HEK293 (cell line): Measurements from ENCODE around the gene FTO.

ENCODE experiments used
- MYNN ChIP-seq: fragments of 450-650 bp; formaldehyde crosslinking; IDR thresholded peaks from 2 replicates; pipeline ENCODE4 v1.5.1; 2016; ENCODE audit warnings: missing biosample characterization, missing genetic modification characterization, borderline replicate concordance
- ZFP37 ChIP-seq: fragments of 450-650 bp; formaldehyde crosslinking; IDR thresholded peaks from 2 replicates; pipeline ENCODE4 v1.5.1; 2016; ENCODE audit warnings: missing biosample characterization, missing genetic modification characterization
- ZNF10 ChIP-seq: fragments of 450-650 bp; formaldehyde crosslinking; IDR thresholded peaks from 2 replicates; pipeline ENCODE4 v1.5.1; 2017; ENCODE audit warnings: missing biosample characterization, missing genetic modification characterization
- ZNF274 ChIP-seq, 2 experiments: fragments of 200-500 bp in 1 of 2; fragments of 450-650 bp in 1 of 2; sonication (Bioruptor generic) in 1 of 2; formaldehyde crosslinking in 1 of 2; IDR thresholded peaks; 2 replicates each; pipeline versions ENCODE4 v1.5.1 to v1.6.1; 2014 to 2016; ENCODE audit warnings: borderline replicate concordance in 1 of 2, inconsistent platforms in 1 of 2, low read length in 1 of 2, missing biosample characterization in 1 of 2, missing genetic modification characterization in 1 of 2
- ZNF423 ChIP-seq: fragments of 450-650 bp; formaldehyde crosslinking; IDR thresholded peaks from 2 replicates; pipeline ENCODE4 v1.5.1; 2016; ENCODE audit warnings: missing biosample characterization, missing genetic modification characterization
- ZNF560 ChIP-seq: fragments of 450-650 bp; formaldehyde crosslinking; IDR thresholded peaks from 2 replicates; pipeline ENCODE4 v1.5.1; 2017; ENCODE audit warnings: missing biosample characterization, missing genetic modification characterization, borderline replicate concordance
- ZNF623 ChIP-seq: fragments of 450-650 bp; formaldehyde crosslinking; IDR thresholded peaks from 2 replicates; pipeline ENCODE4 v1.5.1; 2016; ENCODE audit warnings: missing biosample characterization, missing genetic modification characterization
- ZNF701 ChIP-seq: fragments of 450-650 bp; formaldehyde crosslinking; IDR thresholded peaks from 2 replicates; pipeline ENCODE4 v1.5.1; 2016; ENCODE audit warnings: missing biosample characterization, missing genetic modification characterization
- ZSCAN30 ChIP-seq: fragments of 450-650 bp; IDR thresholded peaks from 2 replicates; pipeline ENCODE4 v1.5.1; 2018; ENCODE audit warnings: missing biosample characterization, mild to moderate bottlenecking, missing genetic modification characterization, moderate library complexity
- TF ChIP-seq, protein P1 (sequence below): fragments of 450-650 bp; formaldehyde crosslinking; IDR thresholded peaks from 2 replicates; pipeline ENCODE4 v1.5.1; 2016; ENCODE audit warnings: missing biosample characterization, missing genetic modification characterization, low read depth
- TF ChIP-seq, protein P2 (sequence below): fragments of 450-650 bp; formaldehyde crosslinking; IDR thresholded peaks from 2 replicates; pipeline ENCODE4 v1.5.1; 2016; ENCODE audit warnings: missing biosample characterization, missing genetic modification characterization

DNA sequence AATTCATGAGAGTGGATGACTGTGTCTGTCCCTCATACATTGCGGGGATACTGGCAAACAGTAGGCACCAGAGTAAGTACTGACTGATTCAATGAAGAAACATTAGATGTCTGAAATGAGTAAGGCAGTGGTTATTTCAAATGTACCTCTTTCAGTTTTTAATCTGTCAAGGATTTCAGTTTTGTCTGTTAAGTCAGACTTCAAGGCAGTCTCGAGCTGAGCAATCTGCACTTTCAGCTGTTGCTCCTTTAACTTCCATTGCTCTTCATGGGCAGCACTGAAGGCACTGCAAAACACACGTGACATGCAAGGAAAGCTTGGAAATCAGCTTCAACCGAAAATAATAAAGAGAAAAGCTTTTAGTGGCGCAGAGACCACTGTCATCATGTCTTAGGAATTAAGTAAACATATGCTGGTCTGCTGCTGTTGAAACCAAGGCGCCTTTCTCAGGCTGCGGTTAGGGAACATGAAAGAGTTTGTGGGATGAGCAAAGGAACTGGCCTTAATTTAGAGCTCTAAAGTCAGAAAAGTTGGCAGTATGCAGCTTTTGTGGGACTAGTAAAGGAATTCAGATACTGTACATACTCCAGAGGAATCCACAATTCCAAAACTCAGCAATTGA is 39.1 kb upstream of the FTO start:
- TF ChIP-seq MYNN (tag by site-specific recombination) (no peak), ZNF560 (no peak), ZFP37 (no peak), ZNF623 (no peak), ZNF274 (IDR thresholded peaks at IDR 0.05; ENCODE audit: low read length) (no peak), ZNF274 (tag by site-specific recombination; IDR thresholded peaks at IDR 0.05; ENCODE audit: borderline replicate concordance) (no peak), ZNF701 (no peak), ZNF423 (tag by site-specific recombination) (no peak), ZNF10 (tag by site-specific recombination) (no peak), ZSCAN30 (tag by site-specific recombination) (no peak)
- TF ChIP-seq, protein P1, sequence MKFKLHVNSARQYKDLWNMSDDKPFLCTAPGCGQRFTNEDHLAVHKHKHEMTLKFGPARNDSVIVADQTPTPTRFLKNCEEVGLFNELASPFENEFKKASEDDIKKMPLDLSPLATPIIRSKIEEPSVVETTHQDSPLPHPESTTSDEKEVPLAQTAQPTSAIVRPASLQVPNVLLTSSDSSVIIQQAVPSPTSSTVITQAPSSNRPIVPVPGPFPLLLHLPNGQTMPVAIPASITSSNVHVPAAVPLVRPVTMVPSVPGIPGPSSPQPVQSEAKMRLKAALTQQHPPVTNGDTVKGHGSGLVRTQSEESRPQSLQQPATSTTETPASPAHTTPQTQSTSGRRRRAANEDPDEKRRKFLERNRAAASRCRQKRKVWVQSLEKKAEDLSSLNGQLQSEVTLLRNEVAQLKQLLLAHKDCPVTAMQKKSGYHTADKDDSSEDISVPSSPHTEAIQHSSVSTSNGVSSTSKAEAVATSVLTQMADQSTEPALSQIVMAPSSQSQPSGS (tag by site-specific recombination), result no peak
- TF ChIP-seq, protein P2, sequence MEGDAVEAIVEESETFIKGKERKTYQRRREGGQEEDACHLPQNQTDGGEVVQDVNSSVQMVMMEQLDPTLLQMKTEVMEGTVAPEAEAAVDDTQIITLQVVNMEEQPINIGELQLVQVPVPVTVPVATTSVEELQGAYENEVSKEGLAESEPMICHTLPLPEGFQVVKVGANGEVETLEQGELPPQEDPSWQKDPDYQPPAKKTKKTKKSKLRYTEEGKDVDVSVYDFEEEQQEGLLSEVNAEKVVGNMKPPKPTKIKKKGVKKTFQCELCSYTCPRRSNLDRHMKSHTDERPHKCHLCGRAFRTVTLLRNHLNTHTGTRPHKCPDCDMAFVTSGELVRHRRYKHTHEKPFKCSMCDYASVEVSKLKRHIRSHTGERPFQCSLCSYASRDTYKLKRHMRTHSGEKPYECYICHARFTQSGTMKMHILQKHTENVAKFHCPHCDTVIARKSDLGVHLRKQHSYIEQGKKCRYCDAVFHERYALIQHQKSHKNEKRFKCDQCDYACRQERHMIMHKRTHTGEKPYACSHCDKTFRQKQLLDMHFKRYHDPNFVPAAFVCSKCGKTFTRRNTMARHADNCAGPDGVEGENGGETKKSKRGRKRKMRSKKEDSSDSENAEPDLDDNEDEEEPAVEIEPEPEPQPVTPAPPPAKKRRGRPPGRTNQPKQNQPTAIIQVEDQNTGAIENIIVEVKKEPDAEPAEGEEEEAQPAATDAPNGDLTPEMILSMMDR, result no peak
